ENCODE data around the gene COG7. TPM values are rescaled to one million over a fixed set of nuclear protein-coding genes. Genes with fewer than 3 reads are reported as not detected.
"Not testable (repeated sequence)": the region's sequence is repeated elsewhere in the genome, so short reads cannot be mapped to it uniquely, and the experiment has no call there.

COG7 gene
- total RNA-seq, 1 donor from 2014 or later = 42.1 TPM

DNA sequence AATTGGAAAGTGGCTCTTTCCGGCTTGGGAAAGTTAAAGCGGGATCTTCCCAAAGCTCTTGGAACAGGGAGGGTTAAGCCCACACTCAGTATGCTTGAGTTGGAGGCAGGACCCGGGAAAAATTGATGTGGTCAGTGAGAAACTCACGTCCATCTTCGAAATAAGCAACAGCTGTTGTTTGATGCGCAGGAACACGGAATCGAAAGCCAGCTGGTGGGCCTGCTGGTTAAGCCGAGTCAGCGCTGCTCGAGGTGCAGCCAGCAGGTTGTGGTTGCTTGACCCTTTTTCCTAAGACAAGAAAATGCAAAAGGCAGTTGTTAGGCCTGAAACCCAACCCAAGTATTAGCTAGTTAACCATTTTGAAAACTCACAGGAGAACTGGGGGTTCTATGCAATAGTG lies 49.4 kb downstream of the COG7 start:
- no peak overlapping the region for H3K27ac Mint-ChIP-seq
- H3K27me3 Mint-ChIP-seq (ENCODE audit: low read depth) = no peaks in the 10 kb centered on the region
- H3K4me1 Mint-ChIP-seq = peaks cover 5% of the 10 kb centered on the region
- no peak for DNase-seq (ENCODE audit: low spot score in 2 of 2, unreplicated experiment in 2 of 2)
- H3K9me3 Mint-ChIP-seq = no peaks in the 10 kb centered on the region
- TF ChIP-seq, protein P1, sequence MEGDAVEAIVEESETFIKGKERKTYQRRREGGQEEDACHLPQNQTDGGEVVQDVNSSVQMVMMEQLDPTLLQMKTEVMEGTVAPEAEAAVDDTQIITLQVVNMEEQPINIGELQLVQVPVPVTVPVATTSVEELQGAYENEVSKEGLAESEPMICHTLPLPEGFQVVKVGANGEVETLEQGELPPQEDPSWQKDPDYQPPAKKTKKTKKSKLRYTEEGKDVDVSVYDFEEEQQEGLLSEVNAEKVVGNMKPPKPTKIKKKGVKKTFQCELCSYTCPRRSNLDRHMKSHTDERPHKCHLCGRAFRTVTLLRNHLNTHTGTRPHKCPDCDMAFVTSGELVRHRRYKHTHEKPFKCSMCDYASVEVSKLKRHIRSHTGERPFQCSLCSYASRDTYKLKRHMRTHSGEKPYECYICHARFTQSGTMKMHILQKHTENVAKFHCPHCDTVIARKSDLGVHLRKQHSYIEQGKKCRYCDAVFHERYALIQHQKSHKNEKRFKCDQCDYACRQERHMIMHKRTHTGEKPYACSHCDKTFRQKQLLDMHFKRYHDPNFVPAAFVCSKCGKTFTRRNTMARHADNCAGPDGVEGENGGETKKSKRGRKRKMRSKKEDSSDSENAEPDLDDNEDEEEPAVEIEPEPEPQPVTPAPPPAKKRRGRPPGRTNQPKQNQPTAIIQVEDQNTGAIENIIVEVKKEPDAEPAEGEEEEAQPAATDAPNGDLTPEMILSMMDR (IDR thresholded peaks at IDR 0.05; ENCODE audit: unreplicated experiment) = no peak
- peaks cover 60% of the 10 kb centered on the region for H3K36me3 Mint-ChIP-seq
- no peak overlapping the region for H3K4me3 Mint-ChIP-seq

DNA sequence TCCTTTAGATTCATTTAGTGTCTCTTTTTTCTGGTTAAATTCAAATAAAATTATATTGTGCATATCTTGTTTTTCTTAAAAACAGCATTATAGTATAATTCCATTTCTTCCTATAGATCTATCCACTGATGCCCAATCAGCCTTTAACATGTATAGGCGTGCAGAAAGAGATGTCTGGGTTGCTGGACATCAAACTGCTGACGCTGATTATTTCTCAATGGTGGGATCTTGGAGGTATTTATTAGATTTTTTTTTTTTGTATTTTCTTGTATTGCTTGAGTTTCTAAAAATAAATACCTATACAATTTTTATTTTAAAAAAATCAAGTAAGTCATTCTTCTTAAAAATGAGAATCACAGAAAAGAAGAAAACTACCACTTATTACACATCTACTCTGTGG lies 50.9 kb downstream of the COG7 start:
- H3K9me3 Mint-ChIP-seq = no peaks in the 10 kb centered on the region
- H3K4me1 Mint-ChIP-seq = peaks cover 5% of the 10 kb centered on the region
- H3K36me3 Mint-ChIP-seq = peaks cover 57% of the 10 kb centered on the region
- no peak overlapping the region for H3K27ac Mint-ChIP-seq
- TF ChIP-seq, protein P1 (IDR thresholded peaks at IDR 0.05; ENCODE audit: unreplicated experiment) = no peak
- H3K27me3 Mint-ChIP-seq (ENCODE audit: low read depth) = no peaks in the 10 kb centered on the region
- no peak for DNase-seq (ENCODE audit: low spot score in 2 of 2, unreplicated experiment in 2 of 2)
- no peak overlapping the region for H3K4me3 Mint-ChIP-seq

DNA sequence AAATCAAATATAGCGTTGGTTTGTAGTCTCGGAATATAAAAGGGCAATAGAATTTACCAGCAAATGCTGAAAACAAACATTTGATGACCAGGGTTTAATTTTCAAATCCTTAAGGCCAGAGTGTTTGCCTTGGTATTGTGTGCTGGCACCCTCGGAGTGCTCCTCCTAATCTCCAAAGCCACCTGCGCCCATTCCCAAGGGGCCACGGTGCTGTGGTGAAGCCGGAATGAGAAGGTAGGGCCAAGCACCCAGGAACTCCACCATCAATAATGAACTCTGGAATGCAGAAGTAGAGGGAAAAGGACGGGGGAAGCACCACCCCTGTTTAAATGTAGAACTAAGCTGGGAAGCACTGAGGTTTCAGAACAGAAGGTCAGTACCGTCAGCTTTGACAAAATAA lies 51.9 kb downstream of the COG7 start:
- H3K9me3 Mint-ChIP-seq = no peaks in the 10 kb centered on the region
- DNase-seq (ENCODE audit: low spot score in 2 of 2, unreplicated experiment in 2 of 2) = no peak
- H3K27ac Mint-ChIP-seq = no peak overlapping the region
- TF ChIP-seq, protein P1 (IDR thresholded peaks at IDR 0.05; ENCODE audit: unreplicated experiment) = no peak
- peaks cover 5% of the 10 kb centered on the region for H3K4me1 Mint-ChIP-seq
- peaks cover 55% of the 10 kb centered on the region for H3K36me3 Mint-ChIP-seq
- no peak overlapping the region for H3K4me3 Mint-ChIP-seq
- H3K27me3 Mint-ChIP-seq (ENCODE audit: low read depth) = no peaks in the 10 kb centered on the region

DNA sequence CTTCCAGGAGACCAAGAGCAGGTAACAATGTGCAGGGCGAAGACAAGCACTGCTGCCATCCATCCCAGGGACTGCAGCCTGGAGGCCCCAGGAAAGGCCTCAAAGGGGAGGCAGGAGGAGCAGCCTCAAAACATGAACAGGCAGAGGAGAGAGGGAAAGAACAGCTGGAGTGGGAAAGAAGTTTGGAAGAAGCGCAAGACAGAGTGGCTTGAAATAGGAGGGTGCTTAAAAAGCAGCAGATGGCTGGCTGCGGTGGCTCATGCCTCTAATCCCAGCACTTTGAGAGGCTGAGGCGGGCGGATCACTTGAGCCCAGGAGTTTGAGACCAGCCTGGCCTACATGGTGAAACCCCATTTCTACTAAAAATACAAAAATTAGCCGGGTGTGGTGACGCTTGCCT lies 52.5 kb downstream of the COG7 start:
- peaks cover 55% of the 10 kb centered on the region for H3K36me3 Mint-ChIP-seq
- DNase-seq (ENCODE audit: low spot score in 2 of 2, unreplicated experiment in 2 of 2); H3K4me1 Mint-ChIP-seq; H3K27ac Mint-ChIP-seq; H3K27me3 Mint-ChIP-seq (ENCODE audit: low read depth); H3K4me3 Mint-ChIP-seq; H3K9me3 Mint-ChIP-seq: not testable (repeated sequence)

DNA sequence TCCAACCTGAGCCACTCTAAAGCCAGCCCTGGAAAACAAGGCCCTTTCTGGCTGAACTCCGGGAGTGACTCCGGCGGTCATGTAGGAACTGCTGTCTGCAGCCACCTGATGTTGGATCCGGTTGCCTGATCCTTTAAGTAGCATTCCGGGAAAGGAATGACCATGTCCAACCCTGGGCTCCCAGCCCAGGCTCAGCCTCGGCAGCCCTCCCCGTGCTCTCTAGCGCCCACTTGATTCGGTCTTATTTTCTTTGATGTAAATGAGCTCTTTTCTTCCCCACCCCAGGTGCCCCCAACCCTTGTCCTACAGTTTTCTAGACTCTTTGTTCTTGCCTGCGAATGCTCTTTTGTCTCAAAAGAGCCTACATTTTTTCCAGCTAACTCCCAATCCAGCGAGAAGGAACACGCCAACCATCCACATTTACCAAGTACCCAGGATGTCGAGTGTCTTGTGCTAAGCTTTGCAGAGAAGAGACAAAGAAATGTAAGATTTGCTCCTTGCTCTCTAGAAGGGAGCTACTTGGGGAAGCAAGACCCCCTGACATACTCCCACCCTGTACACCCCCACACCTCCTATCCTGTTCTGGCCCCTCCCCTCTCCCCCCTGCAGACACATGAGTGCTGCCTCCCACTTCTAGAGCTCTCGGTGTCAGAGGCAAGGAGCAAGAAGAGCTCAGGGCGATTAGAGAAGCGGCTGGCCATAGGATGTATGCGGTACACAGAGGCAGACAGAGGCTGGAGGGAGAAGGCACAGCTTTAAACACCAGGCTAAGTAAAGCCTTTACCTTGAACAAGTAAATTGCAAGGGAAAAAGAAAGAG lies 53.8 kb downstream of the COG7 start:
- no peak overlapping the region for H3K4me3 Mint-ChIP-seq

DNA sequence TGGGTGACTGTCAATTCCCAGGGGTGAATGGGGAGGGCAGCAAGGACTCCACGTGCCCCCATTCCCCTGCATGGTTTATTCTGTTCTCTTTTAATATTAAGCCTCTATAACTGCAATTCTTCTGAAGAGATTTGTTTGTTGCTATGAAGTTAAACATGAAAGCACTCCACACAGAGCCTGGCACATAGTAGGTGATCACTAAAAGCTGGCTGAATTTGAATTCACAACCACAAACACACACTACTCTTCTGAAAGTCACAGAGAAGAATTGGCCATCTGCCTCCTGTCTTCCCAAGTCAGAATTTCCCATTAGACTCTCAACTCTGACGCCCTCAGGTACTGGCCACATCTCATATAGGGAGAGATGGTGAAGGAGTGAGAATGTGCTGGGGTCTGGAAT lies 55.5 kb downstream of the COG7 start:
- Mint-ChIP-seq H3K27ac (no peak overlapping the region), H3K36me3 (peaks cover 52% of the 10 kb centered on the region), H3K4me3 (no peak overlapping the region), H3K27me3 (ENCODE audit: low read depth) (no peaks in the 10 kb centered on the region), H3K4me1 (no peaks in the 10 kb centered on the region), H3K9me3 (no peaks in the 10 kb centered on the region)
- TF ChIP-seq, protein P1 (IDR thresholded peaks at IDR 0.05; ENCODE audit: unreplicated experiment) = no peak
- no peak for DNase-seq (ENCODE audit: low spot score in 2 of 2, unreplicated experiment in 2 of 2)

More for the DNA sequence above, 53.8 kb downstream of the COG7 start:
- Mint-ChIP-seq H3K4me1 (peaks cover 3% of the 10 kb centered on the region), H3K36me3 (peaks cover 61% of the 10 kb centered on the region), H3K27ac (no peak overlapping the region), H3K27me3 (ENCODE audit: low read depth) (no peaks in the 10 kb centered on the region), H3K9me3 (no peaks in the 10 kb centered on the region)
- TF ChIP-seq, protein P1 (IDR thresholded peaks at IDR 0.05; ENCODE audit: unreplicated experiment) = no peak
- no peak for DNase-seq (ENCODE audit: low spot score in 2 of 2, unreplicated experiment in 2 of 2)
